ENCODE results near the gene RBM17.
"Not testable (repeated sequence)": the region's sequence is repeated elsewhere in the genome, so short reads cannot be mapped to it uniquely, and the experiment has no call there.

Gene RBM17

GRCh38 chr10:6112893-6113292, 24.1 kb downstream of the RBM17 start:
- DNase-seq (ENCODE audit: low read depth), result no peak

GRCh38 chr10:6114299-6114698, 25.5 kb downstream of the RBM17 start:
- no peak for DNase-seq (ENCODE audit: low read depth)

- DNase-seq (ENCODE audit: low read depth), result no peak
These were observed 26.0 kb downstream of the RBM17 start for GRCh38 chr10:6114805-6115341.

- no peak for DNase-seq (ENCODE audit: low read depth)
These were observed 26.6 kb downstream of the RBM17 start for GRCh38 chr10:6115411-6115810.

GRCh38 chr10:6115824-6116350, 27.1 kb downstream of the RBM17 start:
- no peak for DNase-seq (ENCODE audit: low read depth)

GRCh38 chr10:6116806-6117205, 28.0 kb downstream of the RBM17 start:
- no peak for DNase-seq (ENCODE audit: low read depth)

- no peak for DNase-seq (ENCODE audit: low read depth)
These were observed 28.9 kb downstream of the RBM17 start for GRCh38 chr10:6117711-6118110.

GRCh38 chr10:6119423-6119822, 30.6 kb downstream of the RBM17 start:
- DNase-seq (ENCODE audit: low read depth), result no peak

- DNase-seq (ENCODE audit: low read depth), result no peak
These were observed 31.1 kb downstream of the RBM17 start for GRCh38 chr10:6119962-6120361.

GRCh38 chr10:6120691-6121090, 31.9 kb downstream of the RBM17 start:
- no peak for DNase-seq (ENCODE audit: low read depth)

GRCh38 chr10:6121146-6121545, 32.3 kb downstream of the RBM17 start:
- DNase-seq (ENCODE audit: low read depth), result no peak

- DNase-seq (ENCODE audit: low read depth), result no peak
These were observed 34.7 kb downstream of the RBM17 start for GRCh38 chr10:6123532-6123931.

GRCh38 chr10:6124666-6125065, 35.8 kb downstream of the RBM17 start:
- no peak for DNase-seq (ENCODE audit: low read depth)

- not testable (repeated sequence) for DNase-seq (ENCODE audit: low read depth)
These were observed 38.6 kb downstream of the RBM17 start for GRCh38 chr10:6127461-6127860.

GRCh38 chr10:6128087-6128486, 39.3 kb downstream of the RBM17 start:
- no peak for DNase-seq (ENCODE audit: low read depth)

GRCh38 chr10:6128591-6129251, 39.9 kb downstream of the RBM17 start:
- DNase-seq (ENCODE audit: low read depth), result no peak

GRCh38 chr10:6130848-6131470, 42.1 kb downstream of the RBM17 start:
- DNase-seq (ENCODE audit: low read depth), result no peak

GRCh38 chr10:6133331-6134098, 44.7 kb downstream of the RBM17 start:
- DNase-seq (ENCODE audit: low read depth), result no peak

- no peak for DNase-seq (ENCODE audit: low read depth)
These were observed 45.4 kb downstream of the RBM17 start for GRCh38 chr10:6134099-6134823.

GRCh38 chr10:6135039-6135438, 46.2 kb downstream of the RBM17 start:
- DNase-seq (ENCODE audit: low read depth), result no peak

GRCh38 chr10:6135589-6136168, 46.8 kb downstream of the RBM17 start:
- DNase-seq (ENCODE audit: low read depth), result no peak

Measured in non-pigmented ciliary epithelial cell (primary cell).